Endothelial cell of umbilical vein (primary cell): ENCODE results near the gene GPR153. TPM values are rescaled to one million over a fixed set of nuclear protein-coding genes. Genes with fewer than 3 reads are reported as not detected.

ENCODE experiments used
- BruUV-seq: library from RNA; stranded (reverse); fragments of 400-500 nt; replicated peaks from 2 replicates; lab custom pipeline; 2021; lab: Mats Ljungman, UMichigan
- CTCF ChIA-PET: fragments of 300-600, 350-600 bp; sonication (Branson Sonifier 250); formaldehyde crosslinking; loops from one replicate; lab custom pipeline; 2021; ENCODE audit warnings: antibody characterized with exemption, inconsistent platforms; lab: Charles Lee
- POLR2A ChIA-PET: fragments of 300-600, 350-600 bp; sonication (Branson Sonifier 250); formaldehyde crosslinking; loops from one replicate; lab custom pipeline; 2021; ENCODE audit warnings: antibody characterized with exemption, inconsistent platforms; lab: Charles Lee
- DNase-seq: peaks from one replicate; pipeline ENCODE4 v3.0.0-alpha.2; 2011; ENCODE audit warnings: low read depth, low spot score
- FAIRE-seq: peaks from 2 replicates; lab custom pipeline; 2011; peaks lifted over from hg19 to GRCh38; lab: Jason Lieb, UNC
- H2AFZ ChIP-seq: 2 replicates; pipeline ENCODE4 v1.6.0; 2012; ENCODE audit warnings: low read depth, low read length, control low read depth, inconsistent platforms
- H3K27ac ChIP-seq: 2 replicates; pipeline ENCODE4 v1.5.1; 2011; ENCODE audit warnings: low read depth, mild to moderate bottlenecking, control low read depth, low read length, moderate library complexity; ENCODE audit not compliant: insufficient read depth
- H3K27me3 ChIP-seq, 2 experiments: 2 replicates each; pipeline versions ENCODE4 v1.6.0 to v1.6.1; 2011; ENCODE audit warnings: low read length in 2 of 2, mixed read lengths in 1 of 2; ENCODE audit not compliant: control insufficient read depth in 2 of 2, insufficient read depth in 2 of 2
- H3K36me3 ChIP-seq, 2 experiments: 2 replicates in 1 of 2; 3 replicates in 1 of 2; pipeline ENCODE4 v1.5.1; 2011; ENCODE audit warnings: low read length in 2 of 2, mild to moderate bottlenecking in 1 of 2, moderate library complexity in 1 of 2; ENCODE audit not compliant: control insufficient read depth in 2 of 2, insufficient read depth in 2 of 2; ENCODE audit errors: extremely low read depth in 1 of 2
- H3K4me1 ChIP-seq: 3 replicates; pipeline ENCODE4 v1.5.1; 2011; ENCODE audit warnings: mild to moderate bottlenecking, low read length; ENCODE audit not compliant: control insufficient read depth, insufficient read depth; ENCODE audit errors: extremely low read depth
- H3K4me2 ChIP-seq: 2 replicates; pipeline ENCODE4 v1.6.1; 2011; ENCODE audit warnings: low read length, control low read depth, mixed read lengths; ENCODE audit not compliant: insufficient read depth
- H3K4me3 ChIP-seq, 3 experiments: fragments of 200-600 bp in 1 of 3; sonication (generic), shearing (Covaris generic) in 1 of 3; replicated peaks in 1 of 3; 2 replicates each; pipeline ENCODE4 v1.5.1; 2011 to 2016; ENCODE audit warnings: control low read depth in 3 of 3, low read length in 3 of 3, mild to moderate bottlenecking in 2 of 3, inconsistent platforms in 1 of 3, low read depth in 1 of 3, moderate library complexity in 1 of 3; ENCODE audit not compliant: insufficient read depth in 1 of 3
- H3K79me2 ChIP-seq: 2 replicates; pipeline ENCODE4 v1.6.0; 2012; ENCODE audit warnings: low read length, inconsistent platforms; ENCODE audit not compliant: control insufficient read depth, insufficient read depth
- H3K9ac ChIP-seq: replicated peaks from 2 replicates; pipeline ENCODE3; 2011; ENCODE audit warnings: low read length, control low read depth; ENCODE audit not compliant: insufficient read depth; ENCODE audit errors: extremely low read depth
- H3K9me1 ChIP-seq: replicated peaks from 3 replicates; pipeline ENCODE4 v1.6.0; 2011; ENCODE audit warnings: mild to moderate bottlenecking, low read length; ENCODE audit not compliant: control insufficient read depth, insufficient read depth; ENCODE audit errors: extremely low read depth
- H3K9me3 ChIP-seq: replicated peaks from 2 replicates; pipeline ENCODE4 v1.5.1; 2012; ENCODE audit warnings: low read length, inconsistent platforms; ENCODE audit not compliant: control insufficient read depth, insufficient read depth
- H4K20me1 ChIP-seq: replicated peaks from 2 replicates; pipeline ENCODE3; 2011; ENCODE audit warnings: mild to moderate bottlenecking, low read length; ENCODE audit not compliant: control insufficient read depth, insufficient read depth; ENCODE audit errors: extremely low read depth
- EZH2 ChIP-seq: IDR thresholded peaks from 2 replicates; pipeline ENCODE4 v1.6.1; 2012; ENCODE audit warnings: borderline replicate concordance, low read depth, mild to moderate bottlenecking, moderate library complexity, low read length, inconsistent platforms; ENCODE audit not compliant: severe bottlenecking
- FOS ChIP-seq: IDR thresholded peaks from 2 replicates; pipeline ENCODE4 v1.6.1; 2011; ENCODE audit warnings: mild to moderate bottlenecking, low read length, moderate library complexity, borderline replicate concordance; ENCODE audit not compliant: insufficient read depth
- GATA2 ChIP-seq: IDR thresholded peaks from 2 replicates; pipeline ENCODE4 v1.7.0; 2011; ENCODE audit warnings: low read depth, mild to moderate bottlenecking, moderate library complexity, mixed read lengths, low read length; ENCODE audit not compliant: insufficient read length, insufficient read depth
- JUN ChIP-seq: IDR thresholded peaks from 2 replicates; pipeline ENCODE4 v1.6.1; 2011; ENCODE audit warnings: borderline replicate concordance, low read depth; ENCODE audit not compliant: insufficient read length, insufficient read depth
- MYC ChIP-seq: IDR thresholded peaks from one replicate; pipeline ENCODE4 v1.6.1; 2011; ENCODE audit warnings: mild to moderate bottlenecking, low read depth, low read length
- POLR2A ChIP-seq: IDR thresholded peaks from 2 replicates; pipeline ENCODE4 v1.6.1; 2012; ENCODE audit warnings: low read depth, mild to moderate bottlenecking, control low read depth, low read length
- dilution Hi-C: fragments of 300-500 bp; cut with MboI; formaldehyde crosslinking; loops from one replicate; pipeline ENCODE4 v1.15.0; 2019; ENCODE audit warnings: low sequenced_read_pairs; ENCODE audit not compliant: extremely low pct_ligation_motif_present
- intact Hi-C: fragments of 100-400 bp; cut with micrococcal nuclease; formaldehyde crosslinking; loops from one replicate; pipeline ENCODE4 v1.10.0; 2022
- polyA plus RNA-seq, 4 experiments: library from polyadenylated mRNA; depleted of rRNA in 3 of 4; stranded (reverse) in 3 of 4; unstranded in 1 of 4; fragments of >200 nt; gene quantifications; 2 replicates each; pipeline versions ENCODE4 v1.2.1 to v1.2.3, GENCODE V29; 2011 to 2012; ENCODE audit warnings: missing spikeins in 1 of 4
- total RNA-seq: library from RNA; stranded (reverse); gene quantifications from 2 replicates; pipeline ENCODE4 v1.2.3, GENCODE V29; 2021
- TF ChIP-seq, protein P1 (sequence below), 2 donors: IDR thresholded peaks; 1 replicate in 1 of 2; 2 replicates in 1 of 2; pipeline ENCODE4 v1.5.1; 2011; ENCODE audit warnings: low read length in 2 of 2, mild to moderate bottlenecking in 2 of 2, moderate library complexity in 2 of 2, control low read depth in 1 of 2, inconsistent platforms in 1 of 2, low read depth in 1 of 2; ENCODE audit not compliant: insufficient read depth in 1 of 2; ENCODE audit errors: extremely low read depth in 1 of 2

GPR153 gene
- total and polyA plus RNA-seq, 2 donors (not counting 3 experiments of a cell fraction or from before 2014, with no cell fraction given), result 3.1 to 3.9 TPM

DNA sequence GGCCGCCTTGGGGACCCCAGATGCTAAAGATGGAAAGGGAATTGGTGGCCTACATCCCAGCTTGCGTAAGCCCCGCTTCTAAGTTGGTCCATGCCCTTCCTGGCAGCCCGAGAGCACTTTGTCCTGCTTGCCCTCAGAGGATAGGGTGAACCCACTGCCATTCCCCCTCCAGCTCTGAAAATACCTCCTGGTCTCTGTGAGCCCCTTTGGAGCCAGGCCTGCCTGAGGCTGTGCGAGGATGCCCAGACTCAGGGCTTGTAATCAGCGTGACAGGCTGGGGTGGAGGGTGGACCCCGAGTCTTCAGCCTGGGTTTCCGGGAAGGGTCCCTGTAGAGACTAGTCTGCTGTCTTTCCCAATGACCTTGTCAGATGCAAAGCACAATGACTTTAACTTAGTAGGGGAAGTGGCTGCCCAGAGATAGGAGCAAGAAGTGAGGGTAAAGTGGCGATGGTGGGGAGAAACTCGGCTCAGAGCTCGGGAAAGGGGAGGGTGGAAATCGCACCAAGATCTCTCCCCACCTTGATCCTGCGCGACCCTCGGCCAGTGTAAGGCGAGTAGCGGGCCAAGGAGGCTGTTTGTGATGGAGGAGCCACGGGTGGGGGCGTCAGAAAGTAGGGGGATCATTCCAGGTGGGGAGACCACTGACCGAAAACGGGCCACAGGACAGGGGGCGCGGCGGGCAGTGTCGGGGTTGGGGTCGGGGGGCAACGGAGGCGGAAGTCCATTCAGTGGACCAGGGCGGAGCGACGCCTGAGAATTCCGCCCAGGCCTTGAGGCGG lies 19.6 kb downstream of the GPR153 start:
- intact Hi-C loops (loop anchor here (2.0 kb wide), 1 partner anchor 182 kb away; no protein-coding TSS in a partner anchor), dilution Hi-C loops (no loop called here)
- TF ChIP-seq EZH2, result no peak
- no peak for TF ChIP-seq GATA2
- TF ChIP-seq JUN, result no peak
- ChIA-PET CTCF (interaction anchor here (0.6 to 2.1 kb wide), 7 partner anchors 15 to 189 kb away, joined by 3 to 11 read pairs (median 4); partner anchors contain the start of gene RNF207), POLR2A (no interaction called here)
- Histone ChIP-seq H2AFZ (no peak overlapping the region), H4K20me1 (no peaks in the 10 kb centered on the region), H3K9ac (no peak overlapping the region), H3K36me3 (no peaks in the 10 kb centered on the region), H3K9me1 (no peaks in the 10 kb centered on the region), H3K4me1 (peaks cover 2% of the 10 kb centered on the region), H3K79me2 (no peaks in the 10 kb centered on the region), H3K4me3 (no peak overlapping the region), H3K4me2 (no peak overlapping the region), H3K9me3 (no peaks in the 10 kb centered on the region), H3K27me3 (peaks cover 41 to 50% of the 10 kb centered on the region in 2 experiments), H3K27ac (no peak overlapping the region)
- DNase-seq (no peak), FAIRE-seq (no peak)
- BruUV-seq, result no TSS peak

DNA sequence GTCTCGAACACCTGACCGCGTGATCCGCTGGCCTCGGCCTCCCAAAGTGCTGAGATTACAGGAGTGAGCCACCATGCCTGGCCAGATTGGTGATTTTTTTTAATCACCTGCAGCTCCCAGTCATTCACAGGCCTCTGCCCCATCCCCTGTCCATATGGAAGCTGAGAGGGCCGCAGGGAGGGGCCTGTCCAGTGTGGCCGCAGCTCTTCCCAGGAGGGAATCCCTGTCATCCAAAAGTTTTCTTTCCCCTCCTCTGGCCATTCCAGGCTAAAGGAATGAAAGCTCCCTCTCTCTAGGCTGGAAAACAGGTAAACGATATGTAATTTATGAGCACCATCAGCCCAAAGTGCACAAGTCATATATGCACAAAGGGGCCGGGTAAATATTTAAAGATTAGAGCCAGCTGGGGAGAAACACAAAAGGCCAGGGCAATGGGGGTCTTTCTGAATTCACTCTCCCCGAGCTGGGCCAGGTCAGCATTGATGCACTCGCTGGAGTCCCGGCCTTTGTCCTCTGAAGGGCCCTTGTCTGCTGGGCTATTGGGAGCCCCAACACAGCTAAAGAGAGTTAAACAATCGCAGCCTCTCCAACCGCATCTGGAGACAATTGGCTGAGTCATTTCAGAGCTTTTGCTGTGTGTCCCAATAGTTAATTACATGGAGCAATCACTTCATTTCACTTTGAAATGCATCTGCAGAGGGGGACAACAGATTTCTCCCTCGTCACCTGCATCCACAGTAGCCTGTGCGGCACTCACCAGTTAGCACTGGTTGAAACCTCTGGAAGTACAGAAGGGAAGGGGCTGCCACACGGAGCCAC lies 20.7 kb downstream of the GPR153 start:
- Histone ChIP-seq H3K27ac (no peak overlapping the region), H3K9ac (no peak overlapping the region), H2AFZ (no peak overlapping the region), H3K4me2 (no peak overlapping the region), H3K4me3 (no peak overlapping the region), H3K4me1 (peaks cover 2% of the 10 kb centered on the region), H3K9me3 (no peaks in the 10 kb centered on the region), H3K36me3 (no peaks in the 10 kb centered on the region), H3K27me3 (peaks cover 41 to 50% of the 10 kb centered on the region in 2 experiments), H4K20me1 (no peaks in the 10 kb centered on the region), H3K9me1 (no peaks in the 10 kb centered on the region), H3K79me2 (peaks cover 3% of the 10 kb centered on the region)
- DNase-seq (no peak), FAIRE-seq (peak; percentile 28)
- TF ChIP-seq POLR2A (no peak), GATA2 (no peak), FOS (no peak), MYC (no peak), JUN (no peak)
- TF ChIP-seq, protein P1, sequence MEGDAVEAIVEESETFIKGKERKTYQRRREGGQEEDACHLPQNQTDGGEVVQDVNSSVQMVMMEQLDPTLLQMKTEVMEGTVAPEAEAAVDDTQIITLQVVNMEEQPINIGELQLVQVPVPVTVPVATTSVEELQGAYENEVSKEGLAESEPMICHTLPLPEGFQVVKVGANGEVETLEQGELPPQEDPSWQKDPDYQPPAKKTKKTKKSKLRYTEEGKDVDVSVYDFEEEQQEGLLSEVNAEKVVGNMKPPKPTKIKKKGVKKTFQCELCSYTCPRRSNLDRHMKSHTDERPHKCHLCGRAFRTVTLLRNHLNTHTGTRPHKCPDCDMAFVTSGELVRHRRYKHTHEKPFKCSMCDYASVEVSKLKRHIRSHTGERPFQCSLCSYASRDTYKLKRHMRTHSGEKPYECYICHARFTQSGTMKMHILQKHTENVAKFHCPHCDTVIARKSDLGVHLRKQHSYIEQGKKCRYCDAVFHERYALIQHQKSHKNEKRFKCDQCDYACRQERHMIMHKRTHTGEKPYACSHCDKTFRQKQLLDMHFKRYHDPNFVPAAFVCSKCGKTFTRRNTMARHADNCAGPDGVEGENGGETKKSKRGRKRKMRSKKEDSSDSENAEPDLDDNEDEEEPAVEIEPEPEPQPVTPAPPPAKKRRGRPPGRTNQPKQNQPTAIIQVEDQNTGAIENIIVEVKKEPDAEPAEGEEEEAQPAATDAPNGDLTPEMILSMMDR (IDR thresholded peaks at IDR 0.05; ENCODE audit: extremely low read depth in 1 of 2, insufficient read depth in 1 of 2, low read depth in 1 of 2, low read length in 2 of 2), result no peak
- POLR2A ChIA-PET, result no interaction called here
- CTCF ChIA-PET, result interaction anchor here (1.0 to 3.3 kb wide), 5 partner anchors 34 to 206 kb away, joined by 3 to 27 read pairs (median 4); partner anchors contain the start of gene RNF207
- BruUV-seq, result no TSS peak
- intact Hi-C loops, result loop anchor here (2.0 to 5.0 kb wide), 2 partner anchors 181 to 182 kb away; partner anchors contain the start of gene ESPN
- dilution Hi-C loops, result no loop called here
